Parathyroid adenoma (tissue), 2 donors: ENCODE measurements around the gene FBXW8.

Experiments used
- H2AFZ ChIP-seq: fragments of 300-600 bp; sonication (generic); one replicate; pipeline ENCODE4 v1.7.0; 2017; ENCODE audit warnings: antibody characterized with exemption, mild to moderate bottlenecking
- H3K27ac ChIP-seq: fragments of 300-600 bp; sonication (generic); one replicate; pipeline ENCODE4 v1.7.0; 2017
- H3K27me3 ChIP-seq: fragments of 300-600 bp; sonication (generic); one replicate; pipeline ENCODE4 v1.7.0; 2017; ENCODE audit warnings: low read length; ENCODE audit not compliant: control insufficient read depth, insufficient read depth
- H3K36me3 ChIP-seq: fragments of 300-600 bp; sonication (generic); one replicate; pipeline ENCODE4 v1.7.0; 2017; ENCODE audit warnings: low read length; ENCODE audit not compliant: control insufficient read depth, insufficient read depth
- H3K4me1 ChIP-seq: fragments of 300-600 bp; sonication (generic); one replicate; pipeline ENCODE4 v1.7.0; 2017; ENCODE audit warnings: control low read depth
- H3K4me2 ChIP-seq: fragments of 300-600 bp; sonication (generic); one replicate; pipeline ENCODE4 v1.7.0; 2017; ENCODE audit warnings: low read length
- H3K4me3 ChIP-seq: fragments of 300-600 bp; sonication (generic); one replicate; pipeline ENCODE4 v1.7.0; 2017; ENCODE audit warnings: low read depth, low read length
- H3K79me2 ChIP-seq: fragments of 300-600 bp; sonication (generic); one replicate; pipeline ENCODE4 v1.7.0; 2017; ENCODE audit warnings: control low read depth
- H3K9ac ChIP-seq: fragments of 300-600 bp; sonication (generic); one replicate; pipeline ENCODE4 v1.7.0; 2017; ENCODE audit warnings: mild to moderate bottlenecking
- H3K9me3 ChIP-seq: fragments of 300-600 bp; sonication (generic); one replicate; pipeline ENCODE4 v1.7.0; 2017; ENCODE audit warnings: low read length; ENCODE audit not compliant: control insufficient read depth
- TF ChIP-seq, protein P1 (sequence below): fragments of 300-600 bp; sonication (generic); IDR thresholded peaks from one replicate; pipeline ENCODE4 v1.7.0; 2017; ENCODE audit warnings: antibody characterized with exemption, mild to moderate bottlenecking
- donor health status: primary hyperparathyroidism.

The FBXW8 gene

DNA sequence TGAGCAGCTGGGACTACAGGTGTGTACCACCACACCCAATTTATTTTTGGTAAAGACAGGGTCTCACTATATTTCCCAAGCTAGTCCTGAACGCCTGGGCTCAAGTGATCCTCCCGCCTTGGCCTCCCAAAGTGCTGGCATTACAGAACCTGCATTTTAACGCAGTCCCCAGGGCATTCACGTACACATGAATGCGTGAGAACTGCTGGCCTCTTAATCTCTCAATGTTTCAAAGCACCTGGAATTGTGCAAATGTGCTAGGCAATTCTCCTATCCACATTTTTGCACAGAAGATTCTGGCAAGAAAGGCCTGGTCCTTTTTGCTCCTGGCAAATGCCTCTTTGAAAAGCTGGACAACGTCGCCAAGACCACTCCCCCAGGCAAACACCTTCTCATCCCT is 153.3 kb downstream of the FBXW8 start:
- Histone ChIP-seq H3K4me1 (peaks cover 15% of the 10 kb centered on the region), H3K4me2 (no peak overlapping the region), H3K27me3 (no peaks in the 10 kb centered on the region), H3K36me3 (no peaks in the 10 kb centered on the region), H3K4me3 (no peak overlapping the region), H3K79me2 (no peaks in the 10 kb centered on the region), H2AFZ (no peak overlapping the region), H3K9ac (no peak overlapping the region), H3K27ac (no peak overlapping the region), H3K9me3 (no peaks in the 10 kb centered on the region)
- TF ChIP-seq, protein P1, sequence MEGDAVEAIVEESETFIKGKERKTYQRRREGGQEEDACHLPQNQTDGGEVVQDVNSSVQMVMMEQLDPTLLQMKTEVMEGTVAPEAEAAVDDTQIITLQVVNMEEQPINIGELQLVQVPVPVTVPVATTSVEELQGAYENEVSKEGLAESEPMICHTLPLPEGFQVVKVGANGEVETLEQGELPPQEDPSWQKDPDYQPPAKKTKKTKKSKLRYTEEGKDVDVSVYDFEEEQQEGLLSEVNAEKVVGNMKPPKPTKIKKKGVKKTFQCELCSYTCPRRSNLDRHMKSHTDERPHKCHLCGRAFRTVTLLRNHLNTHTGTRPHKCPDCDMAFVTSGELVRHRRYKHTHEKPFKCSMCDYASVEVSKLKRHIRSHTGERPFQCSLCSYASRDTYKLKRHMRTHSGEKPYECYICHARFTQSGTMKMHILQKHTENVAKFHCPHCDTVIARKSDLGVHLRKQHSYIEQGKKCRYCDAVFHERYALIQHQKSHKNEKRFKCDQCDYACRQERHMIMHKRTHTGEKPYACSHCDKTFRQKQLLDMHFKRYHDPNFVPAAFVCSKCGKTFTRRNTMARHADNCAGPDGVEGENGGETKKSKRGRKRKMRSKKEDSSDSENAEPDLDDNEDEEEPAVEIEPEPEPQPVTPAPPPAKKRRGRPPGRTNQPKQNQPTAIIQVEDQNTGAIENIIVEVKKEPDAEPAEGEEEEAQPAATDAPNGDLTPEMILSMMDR = no peak

GRCh38 chr12:117064596-117064995 is 153.8 kb downstream of the FBXW8 start:
- H3K9ac ChIP-seq = no peak overlapping the region
- no peaks in the 10 kb centered on the region for H3K9me3 ChIP-seq
- TF ChIP-seq, protein P1 = no peak
- H3K4me3 ChIP-seq = no peak overlapping the region
- H3K4me1 ChIP-seq = peaks cover 14% of the 10 kb centered on the region
- no peak overlapping the region for H3K4me2 ChIP-seq
- no peak overlapping the region for H3K27ac ChIP-seq
- H3K27me3 ChIP-seq = no peaks in the 10 kb centered on the region
- H3K36me3 ChIP-seq = no peaks in the 10 kb centered on the region
- no peak overlapping the region for H2AFZ ChIP-seq
- no peaks in the 10 kb centered on the region for H3K79me2 ChIP-seq

DNA sequence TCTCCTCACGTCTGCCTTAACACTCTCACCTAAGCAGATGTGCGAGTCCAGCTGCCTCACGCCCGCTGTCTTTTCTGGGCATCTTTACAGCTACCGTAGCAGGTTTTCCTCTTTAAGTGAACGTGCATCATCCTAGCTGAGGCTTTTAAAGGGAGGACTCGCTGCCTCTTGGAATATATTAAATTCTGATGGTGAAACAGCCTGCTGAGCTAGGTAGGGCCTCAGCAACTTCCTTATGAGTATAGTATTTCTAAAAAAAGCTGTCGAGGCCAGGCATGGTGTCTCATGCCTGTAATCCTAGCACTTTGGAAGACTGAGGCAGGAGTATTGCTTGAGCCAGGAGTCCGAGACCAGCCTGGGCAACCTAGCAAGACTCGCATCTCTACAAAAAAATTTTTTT is 156.3 kb downstream of the FBXW8 start:
- Histone ChIP-seq H3K4me2 (no peak overlapping the region), H3K4me3 (no peak overlapping the region), H3K4me1 (peaks cover 18% of the 10 kb centered on the region), H3K9me3 (no peaks in the 10 kb centered on the region), H3K27ac (no peak overlapping the region), H3K36me3 (no peaks in the 10 kb centered on the region), H3K27me3 (no peaks in the 10 kb centered on the region), H3K79me2 (no peaks in the 10 kb centered on the region), H2AFZ (no peak overlapping the region), H3K9ac (no peak overlapping the region)
- TF ChIP-seq, protein P1 = no peak

- H3K36me3 ChIP-seq = no peaks in the 10 kb centered on the region
- H3K9ac ChIP-seq = no peak overlapping the region
- no peak overlapping the region for H3K4me3 ChIP-seq
- H3K27me3 ChIP-seq = no peaks in the 10 kb centered on the region
- H3K27ac ChIP-seq = no peak overlapping the region
- H3K9me3 ChIP-seq = no peaks in the 10 kb centered on the region
- peaks cover 15% of the 10 kb centered on the region for H3K4me1 ChIP-seq
- TF ChIP-seq, protein P1 = no peak
- H3K4me2 ChIP-seq = no peak overlapping the region
- H3K79me2 ChIP-seq = no peaks in the 10 kb centered on the region
- no peak overlapping the region for H2AFZ ChIP-seq
Observed at GRCh38 chr12:117067638-117068037, 156.9 kb downstream of the FBXW8 start.

GRCh38 chr12:117068492-117068891 is 157.7 kb downstream of the FBXW8 start:
- Histone ChIP-seq H3K27ac (no peak overlapping the region), H3K36me3 (no peaks in the 10 kb centered on the region), H2AFZ (no peak overlapping the region), H3K4me2 (no peak overlapping the region), H3K9me3 (no peaks in the 10 kb centered on the region), H3K27me3 (no peaks in the 10 kb centered on the region), H3K9ac (no peak overlapping the region), H3K79me2 (no peaks in the 10 kb centered on the region), H3K4me3 (no peak overlapping the region), H3K4me1 (peaks cover 13% of the 10 kb centered on the region)
- TF ChIP-seq, protein P1 = no peak
